Stomach (tissue), 9 donors: ENCODE data around the gene ARFGEF3. TPM values are rescaled to one million over a fixed set of nuclear protein-coding genes. Genes with fewer than 3 reads are reported as not detected.

ENCODE experiments used
- DNase-seq, 2 donors: peaks; one replicate each; pipeline versions ENCODE4 v3.0.0 to v3.0.0-alpha.2; 2013 to 2019
- H3K27ac ChIP-seq, 5 donors: fragments of 200-600 bp in 4 of 5; sonication (generic) in 4 of 5; one replicate each; pipeline ENCODE4 v1.5.1; 2013 to 2019; ENCODE audit warnings: mild to moderate bottlenecking in 1 of 5, moderate library complexity in 1 of 5
- H3K27me3 ChIP-seq, 3 donors: fragments of 200-600 bp; sonication (generic); one replicate each; pipeline ENCODE4 v1.5.1; 2017 to 2019; ENCODE audit warnings: mixed run types in 1 of 3
- H3K36me3 ChIP-seq, 4 donors: fragments of 200-600 bp; sonication (generic); 1 replicate in 3 of 4; 2 replicates in 1 of 4; pipeline ENCODE4 v1.5.1; 2016 to 2019
- H3K4me1 ChIP-seq, 4 donors: fragments of 200-600 bp; sonication (generic); one replicate each; pipeline ENCODE4 v1.5.1; 2016 to 2019
- H3K4me3 ChIP-seq, 4 donors: fragments of 200-600 bp; sonication (generic) in 3 of 4; one replicate each; pipeline ENCODE4 v1.5.1; 2016 to 2019; ENCODE audit warnings: mild to moderate bottlenecking in 1 of 4
- H3K9me3 ChIP-seq, 4 donors: fragments of 200-600 bp; sonication (generic); one replicate each; pipeline ENCODE4 v1.5.1; 2016 to 2019
- CTCF ChIP-seq, 7 experiments: fragments of 450-650 bp in 4 of 7; fragments of 200-600 bp in 3 of 7; sonication (generic) in 3 of 7; IDR thresholded peaks; one replicate each; pipeline ENCODE4 v1.5.1; 2016 to 2019; ENCODE audit warnings: antibody characterized with exemption in 7 of 7, control low read depth in 2 of 7, mild to moderate bottlenecking in 1 of 7
- EP300 ChIP-seq: sonication (generic); formaldehyde crosslinking; IDR thresholded peaks from one replicate; pipeline ENCODE4 v1.6.1; 2017; ENCODE audit warnings: antibody characterized with exemption
- POLR2A ChIP-seq, 4 donors: fragments of 450-650 bp; IDR thresholded peaks; one replicate each; pipeline ENCODE4 v1.6.1; 2016; ENCODE audit warnings: antibody characterized with exemption in 4 of 4, control low read depth in 2 of 4, mild to moderate bottlenecking in 1 of 4, moderate library complexity in 1 of 4
- POLR2AphosphoS5 ChIP-seq, 3 donors: sonication (generic); formaldehyde crosslinking; IDR thresholded peaks; one replicate each; pipeline ENCODE4 v1.6.1; 2016; ENCODE audit warnings: antibody characterized with exemption in 3 of 3
- WGBS, 5 donors: extraction: QIAGEN DNeasy Blood & Tissue Kit in 3 of 5; methylation state at CpG; one replicate each; pipeline versions ENCODE4 v1.1.5 to v1.1.7; 2013 to 2018; 5-methylcytosine and 5-hydroxymethylcytosine counted together
- intact Hi-C: fragments of 100-400 bp; cut with DNase I; formaldehyde crosslinking; loops from one replicate; pipeline ENCODE4 v1.15.1; 2023; ENCODE audit warnings: low total_unique reads
- polyA plus RNA-seq, 3 donors: library from polyadenylated mRNA; stranded (reverse); fragments of 200-250 nt; gene quantifications; one replicate each; pipeline ENCODE4 v1.2.3, GENCODE V29; 2013
- total RNA-seq, 5 donors: library from RNA; depleted of rRNA; stranded (reverse); fragments of >200 nt; gene quantifications; one replicate each; pipeline versions ENCODE4 v1.1.0 to v1.2.3, GENCODE V29; 2014 to 2016
- donor health status: healthy with polysubstance abuse.
- donor health status: Bipolar disorder and iron deficiency.
- donor health status: healthy.

ARFGEF3 gene
- total and polyA plus RNA-seq, 8 donors: 3.2 to 44.6 (median 13.2) TPM

DNA sequence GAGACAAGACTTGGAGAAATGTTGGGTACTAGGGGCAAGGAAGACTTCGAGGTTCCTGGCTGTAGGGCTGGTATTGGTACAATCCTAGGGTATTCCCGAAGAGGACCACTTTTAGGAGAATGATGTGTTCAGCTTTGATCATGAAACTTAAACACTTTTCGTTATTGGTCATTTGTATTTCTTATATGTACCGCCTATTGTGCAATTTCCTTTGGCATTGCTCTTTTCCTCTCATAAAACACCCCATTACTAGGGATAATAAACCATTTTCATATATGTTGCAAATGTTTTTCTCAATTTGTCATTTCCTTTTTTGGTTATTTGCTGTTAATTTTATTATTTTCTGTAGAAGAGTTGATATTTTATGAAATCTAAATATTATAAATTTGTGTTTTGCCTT is 18.9 kb upstream of the ARFGEF3 start:
- no peak for DNase-seq
- no peaks in the 10 kb centered on the region for H3K9me3 ChIP-seq
- H3K4me1 ChIP-seq: no peaks in the 10 kb centered on the region
- TF ChIP-seq CTCF (IDR thresholded peaks at IDR 0.05) (no peak), POLR2AphosphoS5 (IDR thresholded peaks at IDR 0.05) (no peak), POLR2A (IDR thresholded peaks at IDR 0.05) (no peak), EP300 (no peak)
- no peaks in the 10 kb centered on the region for H3K27me3 ChIP-seq
- no peak overlapping the region for H3K27ac ChIP-seq
- H3K36me3 ChIP-seq: no peaks in the 10 kb centered on the region
- H3K4me3 ChIP-seq: no peak overlapping the region
- intact Hi-C loops: no loop called here
- 79 to 94% (median 88%) methylated on average over 4 of the region's 4 CpGs for WGBS, 5 donors

DNA sequence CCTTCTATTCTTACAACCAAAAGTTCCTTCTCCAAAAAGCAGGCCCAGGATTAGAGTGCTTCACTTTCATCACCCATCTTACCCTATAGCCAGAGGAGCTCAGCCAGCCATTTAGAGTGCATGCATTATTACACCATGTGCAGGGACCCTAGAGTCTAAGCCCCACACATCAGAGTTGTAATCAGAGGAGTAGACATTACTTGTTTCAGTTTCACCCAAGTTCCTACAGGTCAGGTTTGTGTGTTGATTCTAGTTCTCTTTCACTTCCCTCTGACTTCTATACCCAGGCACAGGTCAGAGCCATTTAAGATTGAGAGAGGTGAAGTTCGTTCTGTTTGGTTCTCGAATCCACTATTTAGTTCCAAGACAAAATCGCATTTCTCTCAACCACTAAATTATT is 16.3 kb upstream of the ARFGEF3 start:
- no peak for DNase-seq
- 76 to 87% (median 86%) methylated on average over 3 of the region's 3 CpGs for WGBS, 5 donors
- Histone ChIP-seq H3K36me3 (no peaks in the 10 kb centered on the region), H3K4me1 (no peaks in the 10 kb centered on the region), H3K9me3 (no peaks in the 10 kb centered on the region), H3K4me3 (no peak overlapping the region), H3K27me3 (no peaks in the 10 kb centered on the region), H3K27ac (no peak overlapping the region)
- intact Hi-C loops: no loop called here
- TF ChIP-seq CTCF (IDR thresholded peaks at IDR 0.05) (no peak), EP300 (no peak), POLR2AphosphoS5 (IDR thresholded peaks at IDR 0.05) (no peak), POLR2A (IDR thresholded peaks at IDR 0.05) (no peak)

DNA sequence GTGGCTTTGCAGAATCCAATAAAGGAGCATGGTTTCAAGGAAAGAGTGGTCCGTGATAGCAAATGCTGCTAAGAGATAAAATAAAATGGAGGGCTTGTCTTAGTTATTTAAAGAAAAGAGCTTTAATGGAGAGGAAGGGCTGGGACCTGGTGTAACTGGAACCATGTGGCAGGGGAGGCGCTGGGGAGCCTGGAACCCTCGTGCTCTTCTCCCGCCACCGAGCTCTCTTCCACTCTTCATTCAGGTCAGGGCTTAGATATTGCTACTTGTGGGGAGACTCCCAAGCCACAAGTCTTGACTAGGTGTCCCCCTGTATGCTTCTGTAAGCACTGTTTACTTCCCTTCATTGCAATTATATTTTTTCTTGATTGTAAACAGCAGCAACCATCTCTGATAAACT is 15.2 kb upstream of the ARFGEF3 start:
- intact Hi-C loops: no loop called here
- H3K27me3 ChIP-seq: no peaks in the 10 kb centered on the region
- H3K4me3 ChIP-seq: no peak overlapping the region
- H3K4me1 ChIP-seq: no peaks in the 10 kb centered on the region
- H3K9me3 ChIP-seq: no peaks in the 10 kb centered on the region
- no peak for DNase-seq
- WGBS, 5 donors: 87 to 93% (median 89%) methylated on average over 5 of the region's 5 CpGs
- H3K36me3 ChIP-seq: no peaks in the 10 kb centered on the region
- no peak overlapping the region for H3K27ac ChIP-seq
- no peak for TF ChIP-seq EP300
- no peak for TF ChIP-seq CTCF (IDR thresholded peaks at IDR 0.05)
- TF ChIP-seq POLR2A (IDR thresholded peaks at IDR 0.05): no peak
- no peak for TF ChIP-seq POLR2AphosphoS5 (IDR thresholded peaks at IDR 0.05)

GRCh38 chr6:138155443-138155842 is 6.3 kb upstream of the ARFGEF3 start:
- TF ChIP-seq CTCF (IDR thresholded peaks at IDR 0.05) (no peak), POLR2AphosphoS5 (IDR thresholded peaks at IDR 0.05) (no peak), POLR2A (IDR thresholded peaks at IDR 0.05) (no peak), EP300 (no peak)

More at GRCh38 chr6:138155443-138155842, 6.3 kb upstream of the ARFGEF3 start:
- intact Hi-C loops: loop anchor here (10.0 kb wide), 1 partner anchor 129 kb away; no protein-coding TSS in a partner anchor
- Histone ChIP-seq H3K36me3 (no peaks in the 10 kb centered on the region), H3K4me1 (no peaks in the 10 kb centered on the region), H3K27ac (no peak overlapping the region), H3K4me3 (no peak overlapping the region), H3K9me3 (peaks cover 0 to 18% (median 8%) of the 10 kb centered on the region in 4 donors), H3K27me3 (peaks cover 0 to 10% (median 0%) of the 10 kb centered on the region in 3 donors)
- 67 to 79% (median 78%) methylated on average over 1 of the region's 1 CpG for WGBS, 5 donors
- no peak for DNase-seq
